Muscle of leg (tissue), 11 donors: ENCODE measurements around the gene LMBR1L. TPM values are rescaled to one million over a fixed set of nuclear protein-coding genes. Genes with fewer than 3 reads are reported as not detected.

ENCODE experiments used
- DNase-seq: peaks from one replicate; pipeline ENCODE4 v3.0.0; 2013
- H3K27ac ChIP-seq: one replicate; pipeline ENCODE4 v1.5.1; 2013; ENCODE audit warnings: mild to moderate bottlenecking, low read length, control low read depth
- H3K27me3 ChIP-seq: one replicate; pipeline ENCODE4 v1.6.1; 2013; ENCODE audit warnings: low read length; ENCODE audit not compliant: control insufficient read depth, insufficient read depth
- H3K36me3 ChIP-seq: one replicate; pipeline ENCODE4 v1.6.1; 2013; ENCODE audit warnings: low read length; ENCODE audit not compliant: control insufficient read depth, insufficient read depth
- H3K4me1 ChIP-seq: one replicate; pipeline ENCODE4 v1.6.1; 2013; ENCODE audit warnings: low read length; ENCODE audit not compliant: control insufficient read depth, insufficient read depth
- H3K4me3 ChIP-seq: one replicate; pipeline ENCODE4 v1.5.1; 2013; ENCODE audit warnings: low read length, control low read depth
- H3K9me3 ChIP-seq: replicated peaks from 2 replicates; pipeline ENCODE4 v1.6.1; 2013; ENCODE audit warnings: low read depth, low read length; ENCODE audit not compliant: control insufficient read depth
- WGBS: methylation state at CpG from one replicate; pipeline ENCODE4 v1.1.5; 2013; ENCODE audit warnings: missing lambda C conversion rate; ENCODE audit not compliant: insufficient coverage; 5-methylcytosine and 5-hydroxymethylcytosine counted together
- polyA plus RNA-seq, 8 donors: library from polyadenylated mRNA; unstranded; fragments of 120-200 nt; gene quantifications; one replicate each; pipeline versions ENCODE4 v1.2.1 to v1.2.3, GENCODE V29; 2013; ENCODE audit warnings: inconsistent platforms in 1 of 8, low replicate concordance in 1 of 8; ENCODE audit not compliant: insufficient read length in 8 of 8, insufficient read depth in 1 of 8
- total RNA-seq: library from RNA; stranded (reverse); fragments of 120-200 nt; gene quantifications from one replicate; pipeline ENCODE4 v1.2.4, GENCODE V29; 2013

LMBR1L gene
- total and polyA plus RNA-seq, 9 donors, result 30.2 to 53.1 (median 39.3) TPM

DNA sequence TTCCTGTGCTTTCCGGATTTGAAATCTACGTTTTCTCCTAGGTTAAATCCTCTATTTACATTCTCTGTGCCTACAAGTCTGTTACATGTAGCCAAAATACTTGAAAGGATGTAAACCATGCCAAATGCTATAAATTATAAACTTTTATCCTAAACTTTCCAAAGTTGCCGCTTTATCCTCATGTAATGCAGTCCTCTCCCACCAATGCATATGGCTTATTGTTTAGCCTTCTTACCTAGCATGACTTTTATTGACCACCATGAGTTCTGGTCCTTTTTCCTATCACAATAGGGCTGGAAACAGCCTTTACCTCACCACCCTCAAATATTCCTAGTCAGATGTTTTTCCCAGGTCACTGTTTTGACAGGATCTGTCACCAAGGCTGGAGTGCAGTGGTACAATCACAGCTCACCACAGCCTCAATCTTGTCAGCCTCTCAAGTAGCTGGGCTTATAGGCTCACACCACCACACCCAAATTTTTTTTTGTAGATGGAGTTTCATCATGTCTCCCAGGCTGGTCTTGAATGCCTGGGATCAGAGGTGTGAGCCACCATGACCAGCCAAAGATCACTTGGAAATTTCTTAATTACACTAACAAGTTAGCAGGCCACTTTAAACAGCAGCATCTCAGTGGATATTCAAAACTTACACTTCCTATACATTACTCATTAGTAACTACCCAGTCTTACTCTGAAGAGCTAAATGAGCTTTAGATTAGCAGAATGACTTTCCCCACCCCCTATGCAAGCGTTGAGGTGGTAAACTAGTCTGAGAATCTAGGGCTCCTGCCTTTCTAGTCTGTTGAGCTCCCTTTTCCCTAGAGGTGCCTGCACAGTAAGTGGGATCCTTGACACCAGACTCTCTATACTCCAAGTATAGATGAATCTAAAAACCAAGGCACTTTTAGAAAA, 16.5 kb upstream of the LMBR1L start:
- Histone ChIP-seq H3K4me3 (no peak overlapping the region), H3K36me3 (peaks cover 31% of the 10 kb centered on the region), H3K4me1 (peaks cover 14% of the 10 kb centered on the region), H3K27ac (no peak overlapping the region), H3K9me3 (no peaks in the 10 kb centered on the region), H3K27me3 (no peaks in the 10 kb centered on the region)
- WGBS, result 94% methylated on average over 1 of the region's 4 CpGs
- no peak for DNase-seq

DNA sequence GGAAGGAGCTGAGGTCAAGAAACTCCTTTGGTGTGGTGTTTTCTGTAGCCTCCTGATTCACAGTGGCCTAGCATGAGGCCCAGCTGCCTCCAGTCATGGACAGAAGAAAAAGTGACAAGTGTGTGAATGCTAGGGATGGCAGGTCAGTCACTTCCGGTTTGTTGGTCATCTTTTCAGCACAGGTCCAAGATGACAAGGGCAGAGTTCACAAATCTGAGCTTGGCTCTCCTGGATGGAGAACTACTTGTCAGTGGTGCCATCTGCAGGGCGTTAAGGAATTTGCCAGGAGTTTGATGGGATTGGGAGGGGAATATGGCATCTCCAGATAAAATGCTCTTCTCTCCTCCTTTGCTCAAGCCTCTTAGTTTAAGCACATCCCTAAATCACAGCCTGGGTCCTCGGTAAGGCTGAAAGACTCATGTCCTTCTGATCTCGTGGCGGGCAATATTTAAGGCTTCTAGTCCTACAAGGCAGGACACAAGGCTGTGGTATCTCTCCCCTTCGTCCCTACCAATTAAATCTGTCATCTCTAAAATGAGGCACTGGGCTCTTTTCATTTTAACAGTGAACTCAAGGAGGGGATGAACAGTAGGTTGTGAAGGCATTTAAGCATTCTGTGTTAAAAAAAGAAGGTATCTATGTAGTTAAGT, 10.5 kb upstream of the LMBR1L start:
- H3K27ac ChIP-seq, result no peak overlapping the region
- no peaks in the 10 kb centered on the region for H3K9me3 ChIP-seq
- H3K36me3 ChIP-seq, result no peaks in the 10 kb centered on the region
- peaks cover 2% of the 10 kb centered on the region for H3K4me1 ChIP-seq
- H3K4me3 ChIP-seq, result no peak overlapping the region
- WGBS, result 4% methylated on average over 4 of the region's 6 CpGs
- peak; percentile 64 for DNase-seq
- no peaks in the 10 kb centered on the region for H3K27me3 ChIP-seq

DNA sequence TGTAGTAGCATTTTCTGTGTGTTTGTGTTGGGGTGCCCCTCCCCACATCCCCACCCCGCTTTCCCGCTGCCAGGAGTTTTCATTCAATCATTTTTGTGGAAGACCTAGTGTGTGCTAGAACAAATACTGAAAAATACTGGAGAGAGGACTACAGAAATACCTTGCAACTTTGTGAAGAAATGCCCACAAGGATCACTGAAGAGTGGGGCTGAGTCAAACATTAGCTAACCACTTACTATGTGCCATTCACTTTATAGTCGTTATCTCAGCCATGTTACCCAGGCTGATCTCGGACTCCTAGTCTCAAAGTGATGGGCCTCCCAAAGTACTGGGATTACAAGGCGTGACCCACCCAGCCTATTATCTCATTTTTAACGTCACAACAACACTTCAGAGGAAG, 559 bp upstream of the LMBR1L start:
- peaks cover 33% of the 10 kb centered on the region for H3K4me1 ChIP-seq
- DNase-seq, result no peak
- peak overlapping the region; percentile 97 for H3K4me3 ChIP-seq
- H3K27ac ChIP-seq, result peak overlapping the region; percentile 97
- peaks cover 15% of the 10 kb centered on the region for H3K36me3 ChIP-seq
- no peaks in the 10 kb centered on the region for H3K27me3 ChIP-seq
- WGBS, result 63% methylated on average over 1 of the region's 6 CpGs
- H3K9me3 ChIP-seq, result no peaks in the 10 kb centered on the region

DNA sequence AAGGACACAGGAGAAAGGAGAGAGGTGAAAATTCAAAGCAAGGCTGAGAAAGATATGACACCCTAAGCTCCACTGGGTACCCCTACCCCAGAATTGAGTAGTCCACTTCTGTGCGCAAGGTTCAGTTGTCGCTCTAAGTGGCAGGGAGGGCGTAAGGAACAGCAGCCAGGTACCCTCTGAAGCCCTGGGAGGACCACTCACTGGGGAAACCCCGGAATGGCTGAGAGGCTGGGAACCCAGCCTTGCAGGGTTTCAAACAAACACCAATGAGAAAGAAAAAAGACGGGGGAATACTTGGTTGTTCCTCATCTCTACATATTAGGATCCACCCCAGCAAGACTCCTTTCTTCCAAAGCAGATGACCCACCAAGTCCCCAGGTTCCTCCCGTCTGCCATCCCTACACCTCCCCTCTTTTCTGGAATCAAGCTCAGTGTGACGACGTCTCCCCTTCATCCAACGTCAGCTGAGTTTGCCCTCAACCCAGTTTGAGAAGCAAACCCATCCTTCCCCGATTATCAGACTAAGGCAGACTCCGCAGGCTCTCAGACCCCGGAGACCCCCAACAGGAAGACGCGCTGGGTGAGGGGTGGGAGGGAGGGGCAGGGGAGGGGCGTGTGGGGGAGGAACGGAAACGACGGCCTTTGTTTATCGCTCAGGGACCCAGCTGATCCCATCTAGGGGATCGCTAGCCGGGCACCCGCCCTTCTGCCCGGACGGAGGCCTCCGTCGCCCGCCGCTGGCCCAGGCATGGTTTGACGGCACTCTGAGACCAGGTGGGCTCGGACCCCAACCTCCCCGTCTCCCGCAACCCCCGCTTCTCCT, 795 bp downstream of the LMBR1L start:
- peak overlapping the region; percentile 97 for H3K4me3 ChIP-seq
- WGBS, result under 1% methylated on average over 21 of the region's 33 CpGs
- peak; percentile 70 for DNase-seq
- peak overlapping the region; percentile 97 for H3K27ac ChIP-seq
- no peaks in the 10 kb centered on the region for H3K27me3 ChIP-seq
- H3K36me3 ChIP-seq, result peaks cover 28% of the 10 kb centered on the region
- H3K9me3 ChIP-seq, result no peaks in the 10 kb centered on the region
- peaks cover 45% of the 10 kb centered on the region for H3K4me1 ChIP-seq

DNA sequence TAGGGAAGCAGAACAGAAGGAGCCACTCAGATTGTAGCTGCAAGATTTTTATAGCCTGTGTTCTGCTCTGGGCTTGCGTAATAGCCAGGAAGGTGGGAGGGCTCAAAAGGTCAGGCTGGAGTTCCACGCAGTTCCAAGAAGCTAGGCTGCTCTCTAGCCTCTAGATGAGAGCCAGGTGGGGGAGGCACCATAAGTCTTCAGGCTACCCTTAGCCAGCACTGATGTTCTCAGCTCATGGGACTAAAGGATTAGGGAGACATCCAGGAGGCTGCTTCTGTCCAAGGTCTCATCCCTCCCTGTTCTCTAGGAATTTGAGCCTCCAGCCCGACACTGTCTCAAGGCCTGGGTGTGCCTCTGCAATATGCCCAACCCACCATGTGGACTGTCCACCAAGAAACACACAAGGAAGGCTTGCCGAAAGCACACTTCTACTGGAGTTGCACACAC, 1.7 kb downstream of the LMBR1L start:
- DNase-seq, result peak; percentile 80
- peak overlapping the region; percentile 97 for H3K27ac ChIP-seq
- H3K36me3 ChIP-seq, result peaks cover 37% of the 10 kb centered on the region
- no peaks in the 10 kb centered on the region for H3K9me3 ChIP-seq
- WGBS, result 13% methylated on average over 2 of the region's 4 CpGs
- no peaks in the 10 kb centered on the region for H3K27me3 ChIP-seq
- peaks cover 48% of the 10 kb centered on the region for H3K4me1 ChIP-seq
- peak overlapping the region; percentile 97 for H3K4me3 ChIP-seq

DNA sequence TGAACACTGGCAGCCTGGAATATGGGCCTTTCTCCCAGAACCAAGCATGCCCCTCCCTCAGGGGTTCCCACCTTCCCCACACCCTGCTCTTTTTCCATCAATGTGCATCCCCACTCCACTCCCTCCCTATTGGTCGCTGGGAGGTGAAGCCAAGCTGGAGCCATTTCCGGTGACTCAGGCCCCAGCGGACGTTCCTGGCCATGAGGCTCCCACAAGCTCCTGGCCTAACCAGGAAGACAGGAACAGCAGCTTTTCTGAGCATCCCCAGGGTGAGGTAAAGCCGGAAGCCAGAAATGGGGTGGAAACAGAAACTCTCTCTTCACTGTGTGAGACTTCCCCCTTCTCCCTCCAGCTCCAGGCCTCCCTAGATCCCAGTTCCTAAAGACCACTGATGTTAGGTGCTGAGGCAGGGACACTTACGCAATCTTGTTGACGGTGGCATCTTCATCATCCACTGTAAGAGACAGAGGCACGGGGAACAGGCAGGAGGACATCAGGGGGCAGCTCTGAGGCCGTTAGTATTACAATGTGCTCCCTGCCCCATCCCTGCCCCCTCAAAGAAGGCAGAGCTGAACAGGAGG, 5.1 kb downstream of the LMBR1L start:
- H3K27ac ChIP-seq, result peak overlapping the region; percentile 62
- WGBS, result 47% methylated on average over 3 of the region's 9 CpGs
- DNase-seq, result peak; percentile 77
- no peak overlapping the region for H3K4me3 ChIP-seq
- H3K9me3 ChIP-seq, result no peaks in the 10 kb centered on the region
- peaks cover 42% of the 10 kb centered on the region for H3K4me1 ChIP-seq
- H3K36me3 ChIP-seq, result peaks cover 70% of the 10 kb centered on the region
- H3K27me3 ChIP-seq, result no peaks in the 10 kb centered on the region

DNA sequence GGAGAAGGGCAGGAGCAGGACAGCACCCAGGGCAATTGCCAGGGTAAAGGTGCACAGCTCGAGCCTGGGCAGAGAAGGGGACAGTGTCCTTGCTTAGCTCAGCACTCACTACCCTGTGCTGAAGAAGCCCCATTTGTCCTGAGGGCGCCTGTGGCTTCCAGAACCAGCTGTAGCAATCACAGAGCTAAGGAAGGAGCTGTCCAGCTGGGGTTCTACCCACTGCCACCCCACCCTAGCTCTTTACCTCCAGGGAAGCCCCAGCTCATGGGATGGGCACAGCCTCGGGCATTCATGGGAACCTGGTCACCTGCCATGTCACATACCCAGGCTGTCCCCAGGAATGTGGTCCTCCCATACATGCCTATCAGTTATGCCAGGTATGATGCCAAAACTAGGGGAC, 5.8 kb downstream of the LMBR1L start:
- Histone ChIP-seq H3K4me1 (peaks cover 42% of the 10 kb centered on the region), H3K9me3 (no peaks in the 10 kb centered on the region), H3K27ac (no peak overlapping the region), H3K27me3 (no peaks in the 10 kb centered on the region), H3K36me3 (peaks cover 75% of the 10 kb centered on the region), H3K4me3 (no peak overlapping the region)
- WGBS, result 100% methylated on average over 2 of the region's 3 CpGs
- no peak for DNase-seq

DNA sequence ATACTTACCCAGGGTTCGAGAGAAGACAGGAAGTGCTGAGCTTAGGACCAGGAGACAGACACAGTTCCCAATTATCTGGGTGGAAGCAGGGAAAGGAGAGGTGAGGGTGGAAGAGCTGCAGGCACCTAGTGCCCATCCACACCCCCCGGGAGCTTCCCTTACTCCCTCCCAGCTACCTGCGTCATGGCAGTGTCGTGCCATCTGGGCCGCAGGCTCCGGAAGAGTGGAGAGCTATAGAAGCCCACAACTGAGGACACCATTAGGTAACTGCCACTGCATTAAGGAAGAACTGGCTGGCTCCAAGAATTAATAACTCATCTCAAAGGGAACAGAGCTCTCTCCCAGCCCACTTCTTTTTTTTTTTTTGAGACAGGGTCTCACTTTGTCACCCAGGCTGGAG, 10.3 kb downstream of the LMBR1L start:
- Histone ChIP-seq H3K27ac (no peak overlapping the region), H3K4me3 (no peak overlapping the region), H3K4me1 (peaks cover 8% of the 10 kb centered on the region), H3K36me3 (peaks cover 90% of the 10 kb centered on the region), H3K27me3 (no peaks in the 10 kb centered on the region), H3K9me3 (no peaks in the 10 kb centered on the region)
- no peak for DNase-seq
- WGBS, result 96% methylated on average over 4 of the region's 6 CpGs

DNA sequence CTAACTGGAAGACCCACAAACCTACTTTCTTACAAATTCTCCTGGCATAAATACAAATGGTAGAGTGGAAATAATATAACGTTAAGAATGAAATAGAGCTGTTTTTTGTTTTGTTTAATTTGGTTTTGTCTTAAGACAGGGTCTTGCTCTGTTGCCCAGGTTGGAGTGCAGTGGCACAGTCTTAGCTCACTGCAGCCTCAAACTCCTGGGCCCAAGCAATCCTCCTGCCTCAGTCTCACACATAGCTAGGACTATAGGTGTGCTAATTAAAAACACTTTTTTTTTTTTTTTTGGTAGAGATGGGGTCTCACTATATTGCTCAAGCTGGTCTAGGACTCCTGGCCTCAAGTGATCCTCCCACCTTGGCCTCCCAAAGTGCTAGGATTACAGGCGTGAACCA, 11.9 kb downstream of the LMBR1L start:
- Histone ChIP-seq H3K27me3 (peaks cover 15% of the 10 kb centered on the region), H3K4me1 (peaks cover 14% of the 10 kb centered on the region), H3K36me3 (peaks cover 73% of the 10 kb centered on the region), H3K9me3 (no peaks in the 10 kb centered on the region), H3K27ac (no peak overlapping the region), H3K4me3 (no peak overlapping the region)
- WGBS, result 88% methylated on average over 1 of the region's 2 CpGs
- no peak for DNase-seq
